ENCODE data around the gene NGB.

The NGB gene

DNA sequence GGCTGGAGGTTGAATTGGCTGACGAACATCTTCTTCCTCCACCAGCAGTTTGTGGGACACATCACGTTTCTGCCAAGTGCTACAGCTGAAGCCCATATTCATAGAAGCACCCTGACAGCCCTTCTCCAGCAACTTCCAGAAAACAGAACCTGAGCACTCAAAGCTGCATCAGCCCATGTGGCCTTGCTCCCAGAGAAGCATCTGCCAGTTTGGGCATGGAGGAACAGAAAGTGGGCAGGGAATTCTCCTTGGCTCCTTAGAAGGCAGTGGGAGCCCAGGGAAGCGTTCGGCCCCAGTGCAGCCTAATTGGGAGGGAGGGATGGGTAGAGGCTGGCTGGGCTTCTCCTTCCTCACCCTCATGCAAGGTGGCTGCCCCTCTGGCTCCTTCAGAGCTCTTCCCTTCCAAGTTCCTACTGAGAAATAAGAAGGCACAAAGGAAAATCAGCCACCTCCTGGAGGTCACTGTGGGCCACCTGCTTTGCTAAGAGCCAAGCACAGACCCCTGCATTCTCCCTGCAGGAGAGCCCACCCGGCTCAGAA is 4.1 kb upstream of the NGB start:
- in situ Hi-C loops (cut with HindIII; ENCODE audit: low sequenced_read_pairs): no loop called here
- DNase-seq (ENCODE audit: low read depth): no peak
- no peak overlapping the region for H3K4me3 ChIP-seq (ENCODE audit: low read depth, low read length)
- TF ChIP-seq, protein P1, sequence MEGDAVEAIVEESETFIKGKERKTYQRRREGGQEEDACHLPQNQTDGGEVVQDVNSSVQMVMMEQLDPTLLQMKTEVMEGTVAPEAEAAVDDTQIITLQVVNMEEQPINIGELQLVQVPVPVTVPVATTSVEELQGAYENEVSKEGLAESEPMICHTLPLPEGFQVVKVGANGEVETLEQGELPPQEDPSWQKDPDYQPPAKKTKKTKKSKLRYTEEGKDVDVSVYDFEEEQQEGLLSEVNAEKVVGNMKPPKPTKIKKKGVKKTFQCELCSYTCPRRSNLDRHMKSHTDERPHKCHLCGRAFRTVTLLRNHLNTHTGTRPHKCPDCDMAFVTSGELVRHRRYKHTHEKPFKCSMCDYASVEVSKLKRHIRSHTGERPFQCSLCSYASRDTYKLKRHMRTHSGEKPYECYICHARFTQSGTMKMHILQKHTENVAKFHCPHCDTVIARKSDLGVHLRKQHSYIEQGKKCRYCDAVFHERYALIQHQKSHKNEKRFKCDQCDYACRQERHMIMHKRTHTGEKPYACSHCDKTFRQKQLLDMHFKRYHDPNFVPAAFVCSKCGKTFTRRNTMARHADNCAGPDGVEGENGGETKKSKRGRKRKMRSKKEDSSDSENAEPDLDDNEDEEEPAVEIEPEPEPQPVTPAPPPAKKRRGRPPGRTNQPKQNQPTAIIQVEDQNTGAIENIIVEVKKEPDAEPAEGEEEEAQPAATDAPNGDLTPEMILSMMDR (IDR thresholded peaks at IDR 0.05; ENCODE audit: low read depth, low read length, missing control alignments): no peak

DNA sequence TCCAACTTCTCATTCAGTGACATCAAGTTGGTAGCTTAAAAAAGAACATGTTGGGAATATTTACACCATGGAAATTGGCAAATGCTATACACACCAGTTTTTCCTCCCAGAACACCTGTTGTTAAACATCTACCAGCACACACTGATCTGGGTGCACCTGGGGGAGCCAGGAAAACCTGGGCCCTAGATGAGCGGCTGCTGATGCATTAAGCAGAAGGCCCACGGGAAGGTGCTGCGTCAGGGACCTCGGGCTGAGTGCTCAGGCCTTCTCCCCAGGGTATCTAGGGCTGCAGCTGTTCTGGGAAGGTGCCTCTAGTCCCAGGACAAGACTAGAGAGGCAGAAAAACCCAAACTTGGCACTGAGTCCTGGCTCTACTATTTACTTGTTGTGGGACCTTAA is 2.8 kb upstream of the NGB start:
- in situ Hi-C loops (cut with HindIII; ENCODE audit: low sequenced_read_pairs): no loop called here
- TF ChIP-seq, protein P1 (IDR thresholded peaks at IDR 0.05; ENCODE audit: low read depth, low read length, missing control alignments): no peak
- DNase-seq (ENCODE audit: low read depth): no peak
- H3K4me3 ChIP-seq (ENCODE audit: low read depth, low read length): no peak overlapping the region

DNA sequence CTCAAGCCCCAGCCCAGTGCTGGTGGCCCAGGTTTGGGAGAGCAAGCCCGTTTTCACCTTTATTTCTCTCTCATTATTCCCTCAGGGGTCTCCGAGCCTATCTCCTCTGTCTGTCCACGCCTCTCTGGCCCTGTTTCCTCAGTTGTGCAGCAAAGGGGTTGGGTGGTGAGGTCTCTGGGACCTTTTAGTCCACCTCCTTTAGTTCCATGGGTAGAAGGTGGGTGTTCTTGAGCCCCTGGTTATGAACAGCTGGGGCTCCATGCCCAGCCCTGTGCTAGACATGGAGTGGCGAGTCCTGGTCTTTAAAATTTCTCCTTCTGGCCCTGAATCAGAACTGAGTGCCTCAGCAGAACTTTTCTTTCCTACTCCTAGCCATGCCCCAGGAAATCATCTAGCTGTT is 1.3 kb upstream of the NGB start:
- DNase-seq (ENCODE audit: low read depth): no peak
- no peak overlapping the region for H3K4me3 ChIP-seq (ENCODE audit: low read depth, low read length)
- in situ Hi-C loops (cut with HindIII; ENCODE audit: low sequenced_read_pairs): no loop called here
- TF ChIP-seq, protein P1 (IDR thresholded peaks at IDR 0.05; ENCODE audit: low read depth, low read length, missing control alignments): no peak

DNA sequence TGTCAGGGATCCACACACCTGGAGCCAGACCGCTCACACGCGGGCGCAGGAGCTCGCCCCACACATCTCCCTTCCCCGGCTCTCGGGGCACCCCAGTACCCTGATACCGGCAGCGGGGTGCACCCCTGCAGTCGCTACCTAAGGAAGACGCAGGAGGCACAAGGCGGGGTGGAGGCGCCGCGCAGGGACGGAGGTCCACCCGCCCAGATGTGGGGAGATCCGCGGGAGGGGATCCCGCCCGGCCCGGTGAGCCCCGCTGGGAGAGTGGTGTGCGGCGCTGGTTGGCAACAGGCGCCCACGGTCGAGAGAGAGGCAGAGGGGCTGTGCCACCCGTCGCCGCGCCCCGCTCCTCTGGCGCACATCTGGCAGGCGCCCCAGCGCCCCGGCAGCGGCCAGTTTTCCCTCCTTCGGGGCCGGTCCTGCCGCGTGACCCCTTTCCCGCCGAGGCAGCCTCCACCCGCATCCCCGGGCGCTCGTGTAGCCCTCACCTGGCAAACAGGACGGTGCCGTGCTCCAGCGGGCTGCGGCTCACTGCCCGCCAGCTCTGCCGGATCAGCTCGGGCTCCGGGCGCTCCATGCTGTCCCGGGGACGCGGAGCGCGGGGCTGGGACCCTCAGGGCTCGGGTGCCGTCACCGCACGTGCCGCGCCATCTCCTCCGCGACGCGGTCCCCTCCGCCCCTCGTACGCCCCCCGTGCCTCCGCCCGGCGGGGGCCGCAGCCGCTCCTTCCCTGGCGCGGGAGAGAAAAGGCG is 469 bp downstream of the NGB start:
- TF ChIP-seq, protein P1 (IDR thresholded peaks at IDR 0.05; ENCODE audit: low read depth, low read length, missing control alignments): no peak
- in situ Hi-C loops (cut with HindIII; ENCODE audit: low sequenced_read_pairs): no loop called here
- no peak for DNase-seq (ENCODE audit: low read depth)
- no peak overlapping the region for H3K4me3 ChIP-seq (ENCODE audit: low read depth, low read length)

DNA sequence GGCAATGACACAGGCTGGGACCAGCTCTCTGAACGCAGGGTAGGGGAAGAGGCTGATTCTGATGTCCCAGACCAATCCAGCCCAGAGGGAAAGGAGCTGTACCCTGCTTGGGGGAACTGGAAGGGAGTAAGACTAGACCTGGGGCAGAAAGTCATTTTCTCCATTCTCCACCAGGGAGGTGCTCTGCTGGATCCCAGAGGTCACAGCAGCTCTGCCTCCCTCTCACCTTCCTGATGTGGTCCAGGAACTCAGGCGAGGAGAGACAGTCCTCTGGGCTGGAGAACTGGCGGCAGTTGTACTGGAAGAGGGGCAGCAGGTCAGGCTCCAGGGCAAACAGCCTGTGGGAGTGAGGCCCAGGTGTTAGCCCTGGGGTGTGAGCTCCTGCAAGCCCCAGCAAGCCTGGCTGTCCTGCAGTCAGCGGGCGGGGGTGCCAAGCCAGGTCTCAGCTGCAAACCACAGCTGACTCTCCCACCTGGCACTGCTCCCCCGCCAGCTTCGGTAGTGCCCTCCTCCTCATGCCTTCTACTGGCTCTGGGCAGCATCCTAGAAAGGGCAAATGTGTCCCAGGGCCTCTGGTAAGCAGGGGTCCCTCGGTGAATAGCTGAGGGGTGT is 1.9 kb downstream of the NGB start:
- no peak overlapping the region for H3K4me3 ChIP-seq (ENCODE audit: low read depth, low read length)
- TF ChIP-seq, protein P1 (IDR thresholded peaks at IDR 0.05; ENCODE audit: low read depth, low read length, missing control alignments): no peak
- in situ Hi-C loops (cut with HindIII; ENCODE audit: low sequenced_read_pairs): no loop called here
- DNase-seq (ENCODE audit: low read depth): no peak

DNA sequence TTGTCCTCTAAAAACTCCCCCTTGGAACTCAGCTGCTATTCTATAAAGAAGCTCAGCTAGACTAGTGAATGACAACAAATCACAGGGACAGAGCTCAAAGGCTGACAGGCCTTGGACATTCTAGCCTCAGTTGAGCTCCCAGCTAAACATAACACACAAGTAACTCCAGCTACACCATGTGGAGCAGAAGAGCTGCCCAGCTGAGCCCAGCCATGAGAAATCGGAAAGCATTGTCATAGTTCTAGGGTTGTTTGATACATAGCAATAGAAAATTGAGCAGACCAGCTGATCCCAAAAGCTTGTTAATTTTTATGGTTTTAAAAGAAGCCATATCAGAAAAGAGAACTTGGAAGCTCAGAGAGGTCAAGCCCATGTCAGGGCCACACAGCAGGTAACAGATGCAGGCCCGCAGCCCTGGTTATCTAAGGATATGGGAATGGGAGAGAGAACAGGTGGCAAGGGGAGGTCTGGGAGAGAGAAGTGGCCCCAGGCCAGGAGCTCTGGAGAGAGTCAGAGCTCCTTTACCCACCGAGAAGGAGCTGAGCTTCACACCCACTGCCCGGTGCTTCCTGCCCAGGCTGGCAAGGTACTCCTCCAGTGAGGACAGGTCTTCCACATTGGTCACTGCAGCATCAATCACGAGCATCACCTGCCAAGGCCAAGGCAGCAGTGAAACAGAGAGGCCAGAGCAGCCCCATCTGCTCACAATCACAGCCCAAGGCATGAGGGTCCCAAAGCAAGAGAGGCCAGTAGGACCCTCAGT is 2.9 kb downstream of the NGB start:
- no peak for DNase-seq (ENCODE audit: low read depth)
- in situ Hi-C loops (cut with HindIII; ENCODE audit: low sequenced_read_pairs): no loop called here
- H3K4me3 ChIP-seq (ENCODE audit: low read depth, low read length): no peak overlapping the region
- TF ChIP-seq, protein P1 (IDR thresholded peaks at IDR 0.05; ENCODE audit: low read depth, low read length, missing control alignments): no peak
